CMK (cell line): ENCODE measurements around the gene HCAR2.
"Not testable (repeated sequence)": the region's sequence is repeated elsewhere in the genome, so short reads cannot be mapped to it uniquely, and the experiment has no call there.

Experiments used
- DNase-seq: peaks from one replicate; pipeline ENCODE4 v3.0.0-alpha.2; 2010; ENCODE audit warnings: low read depth

Gene HCAR2

DNA sequence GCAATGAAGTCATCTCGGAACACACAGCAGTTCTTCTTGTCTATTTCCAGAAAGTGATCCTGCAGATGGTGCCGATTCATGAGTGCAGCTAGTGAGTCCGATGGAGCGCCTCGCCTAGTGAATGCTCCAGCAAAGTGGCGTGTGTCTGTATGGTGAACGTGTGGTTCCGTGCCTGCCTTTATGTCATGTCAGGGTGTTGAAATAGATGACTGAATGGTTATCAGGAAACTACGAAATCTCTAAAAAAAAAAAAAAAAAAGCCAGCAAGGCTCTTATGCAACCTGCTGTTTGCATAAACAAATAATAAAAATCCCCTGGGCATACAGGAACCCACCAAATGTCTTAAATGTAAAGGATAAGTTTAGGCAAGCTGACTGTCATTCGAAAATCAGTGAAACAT is 13.5 kb upstream of the HCAR2 start, which contains the start of gene HCAR3:
HCAR3 (minus strand) TSS at position 154 of the 400 bp plus-strand sequence; CDS start at position 80, 74 bp downstream.
- DNase-seq = not testable (repeated sequence)

DNA sequence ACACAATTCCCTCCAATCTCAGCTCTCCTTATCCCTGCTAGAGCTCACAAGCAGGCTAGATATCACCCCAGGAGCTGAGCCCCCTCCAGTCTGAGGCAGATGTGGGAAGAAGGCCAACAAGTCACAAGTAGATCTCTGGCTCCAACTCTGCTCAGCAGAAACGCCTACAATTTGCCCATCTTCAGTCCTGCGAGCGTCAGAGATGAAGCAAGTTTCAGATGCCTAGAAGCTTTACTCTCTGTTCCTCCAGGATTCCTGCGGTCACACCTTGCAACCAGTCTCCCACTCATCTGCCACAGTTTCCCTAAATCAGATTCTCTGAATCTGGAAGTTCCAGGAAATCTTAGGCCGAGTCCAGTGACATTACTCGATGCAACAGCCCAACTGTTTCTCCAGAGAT is 12.1 kb upstream of the HCAR2 start:
- DNase-seq = not testable (repeated sequence)

DNA sequence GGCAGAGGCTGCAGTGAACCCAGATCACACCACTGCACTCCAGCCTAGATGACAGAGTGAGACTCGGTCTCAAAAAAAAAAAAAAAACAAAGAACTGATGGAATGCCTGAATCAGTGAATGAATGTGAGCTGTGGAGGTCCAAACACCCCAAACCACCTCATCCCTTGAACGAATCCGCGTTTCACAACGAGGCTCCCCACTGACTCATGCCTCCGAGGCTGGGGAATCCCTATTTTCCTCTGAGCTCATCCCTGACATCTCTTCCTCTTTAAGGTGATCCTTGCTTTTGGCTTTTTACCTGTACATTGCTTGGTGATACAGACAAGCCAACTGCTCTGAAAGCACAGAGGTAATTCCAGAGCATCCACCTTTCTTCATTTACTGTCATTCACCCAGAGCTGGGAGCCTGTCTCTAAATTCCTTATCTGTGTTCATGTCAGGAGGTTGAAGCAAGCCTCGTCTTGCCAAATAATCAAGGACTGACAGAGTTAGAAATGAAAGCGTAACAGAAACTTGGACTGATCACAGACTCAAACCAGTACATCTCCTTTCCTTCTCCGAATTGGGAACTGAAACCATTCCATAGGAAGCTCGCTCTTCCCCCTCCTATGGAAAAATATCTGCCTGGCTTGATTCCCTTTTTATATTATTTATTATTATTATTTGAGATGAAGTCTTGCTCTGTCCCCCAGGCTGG is 10.5 kb upstream of the HCAR2 start:
- not testable (repeated sequence) for DNase-seq

DNA sequence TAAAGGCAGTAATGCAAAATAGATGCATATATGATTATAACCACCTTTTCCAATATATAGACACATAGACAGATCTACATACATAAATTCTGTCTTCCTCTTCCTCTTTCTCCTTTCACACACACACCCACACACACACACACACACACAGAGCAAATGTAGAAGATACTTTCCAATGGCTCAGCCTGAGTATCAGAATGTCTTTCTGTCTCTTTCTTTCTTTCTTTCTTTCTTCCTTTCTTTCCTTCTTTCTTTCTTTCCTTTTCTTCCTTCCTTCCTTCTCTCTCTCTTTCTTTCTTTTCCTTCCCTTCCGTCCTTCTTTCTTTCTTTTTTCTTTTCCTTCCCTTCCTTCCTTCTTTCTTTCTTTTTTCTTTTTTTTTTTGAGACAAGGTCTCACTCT is 8.1 kb upstream of the HCAR2 start:
- not testable (repeated sequence) for DNase-seq

DNA sequence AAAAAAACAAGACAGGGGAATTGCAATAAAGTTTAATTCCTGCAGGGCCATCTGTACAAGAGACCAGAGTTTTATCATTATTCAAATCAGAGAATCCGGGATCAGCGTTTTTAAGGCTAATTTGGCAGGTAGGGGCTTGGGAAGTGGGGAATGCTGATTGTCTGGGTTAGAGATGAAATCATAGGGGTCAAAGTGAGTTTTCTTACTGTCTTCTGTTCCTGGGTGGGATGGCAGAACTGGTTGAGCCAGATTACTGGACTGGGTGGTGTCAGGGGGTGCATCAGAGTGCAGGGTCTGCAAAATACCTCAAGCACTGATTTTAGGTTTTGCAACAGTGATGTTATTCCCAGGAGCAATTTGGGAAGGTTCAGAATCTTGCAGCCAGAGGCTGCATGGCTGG is 7.2 kb upstream of the HCAR2 start:
- not testable (repeated sequence) for DNase-seq

DNA sequence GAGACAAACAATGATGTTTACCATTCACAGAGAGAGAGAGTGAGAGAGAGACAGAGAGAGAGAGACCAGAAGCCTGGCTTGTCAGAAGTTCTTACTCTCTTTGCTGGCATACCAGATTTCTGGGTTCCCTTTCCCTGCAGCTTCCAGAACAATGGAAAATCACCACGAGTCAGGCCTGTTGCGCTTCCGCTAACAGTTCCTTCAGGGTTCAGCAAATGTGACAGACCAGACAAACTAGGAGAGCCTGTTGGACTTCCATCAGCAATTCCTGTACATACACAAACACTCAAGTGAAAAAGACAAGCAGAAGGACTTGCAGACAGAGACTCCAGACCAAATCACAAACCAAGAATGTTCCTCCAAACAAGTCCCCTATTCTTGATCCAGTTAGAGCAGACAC is 6.1 kb upstream of the HCAR2 start:
- not testable (repeated sequence) for DNase-seq

DNA sequence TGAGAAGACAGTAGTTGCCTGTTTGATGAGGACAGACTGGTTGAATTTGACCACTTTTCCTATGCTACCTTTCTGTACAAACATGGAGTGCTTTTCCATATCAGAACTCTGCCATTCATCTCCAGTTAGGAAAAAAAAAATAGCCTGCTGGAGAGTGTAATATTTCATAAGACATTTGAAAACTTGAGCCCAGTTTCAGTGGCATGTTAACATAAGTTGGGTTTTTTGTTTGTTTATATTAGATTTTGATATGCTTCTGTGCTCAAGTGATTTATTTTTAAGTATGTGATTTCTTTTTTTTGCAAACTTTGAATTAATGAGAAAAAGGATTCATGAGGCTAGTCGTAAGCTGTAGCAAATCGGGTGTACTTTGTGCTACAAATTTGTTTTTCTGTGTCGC is 684 bp upstream of the HCAR2 start:
- not testable (repeated sequence) for DNase-seq

DNA sequence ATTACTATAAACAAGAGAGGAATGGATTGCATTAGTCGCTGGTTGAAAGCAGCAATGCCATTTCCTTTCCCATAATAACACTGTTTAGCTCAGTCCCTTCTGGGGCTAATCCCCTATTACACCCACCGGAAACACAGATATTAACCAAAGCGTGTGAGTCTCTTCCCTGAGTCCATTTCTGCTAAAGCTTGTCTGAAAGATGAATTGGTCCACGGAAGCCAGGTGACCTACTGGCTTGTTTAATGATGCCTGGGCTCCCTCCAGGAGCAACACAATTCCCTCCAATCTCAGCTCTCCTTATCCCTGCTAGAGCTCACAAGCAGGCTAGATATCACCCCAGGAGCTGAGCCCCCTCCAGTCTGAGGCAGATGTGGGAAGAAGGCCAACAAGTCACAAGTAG is 1.7 kb downstream of the HCAR2 start:
- DNase-seq = not testable (repeated sequence)

DNA sequence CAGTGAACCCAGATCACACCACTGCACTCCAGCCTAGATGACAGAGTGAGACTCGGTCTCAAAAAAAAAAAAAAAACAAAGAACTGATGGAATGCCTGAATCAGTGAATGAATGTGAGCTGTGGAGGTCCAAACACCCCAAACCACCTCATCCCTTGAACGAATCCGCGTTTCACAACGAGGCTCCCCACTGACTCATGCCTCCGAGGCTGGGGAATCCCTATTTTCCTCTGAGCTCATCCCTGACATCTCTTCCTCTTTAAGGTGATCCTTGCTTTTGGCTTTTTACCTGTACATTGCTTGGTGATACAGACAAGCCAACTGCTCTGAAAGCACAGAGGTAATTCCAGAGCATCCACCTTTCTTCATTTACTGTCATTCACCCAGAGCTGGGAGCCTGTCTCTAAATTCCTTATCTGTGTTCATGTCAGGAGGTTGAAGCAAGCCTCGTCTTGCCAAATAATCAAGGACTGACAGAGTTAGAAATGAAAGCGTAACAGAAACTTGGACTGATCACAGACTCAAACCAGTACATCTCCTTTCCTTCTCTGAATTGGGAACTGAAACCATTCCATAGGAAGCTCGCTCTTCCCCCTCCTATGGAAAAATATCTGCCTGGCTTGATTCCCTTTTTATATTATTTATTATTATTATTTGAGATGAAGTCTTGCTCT is 3.0 kb downstream of the HCAR2 start:
- DNase-seq = not testable (repeated sequence)

DNA sequence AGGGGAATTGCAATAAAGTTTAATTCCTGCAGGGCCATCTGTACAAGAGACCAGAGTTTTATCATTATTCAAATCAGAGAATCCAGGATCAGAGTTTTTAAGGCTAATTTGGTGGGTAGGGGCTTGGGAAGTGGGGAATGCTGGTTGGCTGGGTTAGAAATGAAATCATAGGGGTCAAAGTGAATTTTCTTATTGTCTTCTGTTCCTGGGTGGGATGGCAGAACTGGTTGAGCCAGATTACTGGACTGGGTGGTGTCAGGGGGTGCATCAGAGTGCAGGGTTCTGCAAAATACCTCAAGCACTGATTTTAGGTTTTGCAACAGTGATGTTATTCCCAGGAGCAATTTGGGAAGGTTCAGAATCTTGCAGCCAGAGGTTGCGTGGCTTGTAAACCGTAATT is 6.2 kb downstream of the HCAR2 start:
- DNase-seq = not testable (repeated sequence)

DNA sequence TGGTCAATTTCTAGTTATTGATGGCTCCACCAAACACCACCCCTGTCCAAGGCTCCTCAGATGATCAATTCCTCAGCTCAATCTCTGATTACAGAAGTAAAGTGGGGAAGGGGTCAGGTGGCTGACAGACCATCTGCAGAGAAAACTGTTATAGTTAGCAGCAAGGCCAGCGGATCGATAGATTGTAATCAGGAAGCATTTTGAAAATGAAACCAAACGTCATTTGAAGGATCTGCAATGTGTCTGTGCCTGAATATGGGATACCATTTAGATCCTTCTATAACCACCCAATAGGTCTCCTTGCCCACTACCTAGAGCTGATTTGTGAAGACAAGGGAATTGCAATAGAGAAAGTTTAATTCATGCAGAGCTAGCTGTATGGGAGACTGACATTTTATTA is 11.6 kb downstream of the HCAR2 start:
- DNase-seq = no peak

DNA sequence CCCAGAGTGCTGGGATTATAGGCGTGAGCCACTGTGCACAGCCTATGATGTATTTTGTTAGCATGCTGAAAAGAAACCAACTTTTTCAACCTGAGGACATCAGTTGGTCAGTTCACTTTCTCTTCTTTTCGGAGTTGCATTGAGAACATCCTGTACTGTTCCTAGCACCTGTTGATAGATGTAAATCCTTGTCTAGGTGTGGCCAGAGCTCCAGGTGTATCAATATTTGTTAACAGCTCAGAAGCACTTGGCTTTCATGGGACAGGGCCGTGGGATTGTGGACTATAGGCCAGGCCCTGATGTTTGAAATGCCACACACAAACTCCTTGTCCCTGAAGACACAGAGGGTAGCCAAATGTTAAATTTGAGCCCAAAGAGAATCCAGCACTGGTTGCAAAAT is 14.9 kb downstream of the HCAR2 start:
- DNase-seq = no peak

DNA sequence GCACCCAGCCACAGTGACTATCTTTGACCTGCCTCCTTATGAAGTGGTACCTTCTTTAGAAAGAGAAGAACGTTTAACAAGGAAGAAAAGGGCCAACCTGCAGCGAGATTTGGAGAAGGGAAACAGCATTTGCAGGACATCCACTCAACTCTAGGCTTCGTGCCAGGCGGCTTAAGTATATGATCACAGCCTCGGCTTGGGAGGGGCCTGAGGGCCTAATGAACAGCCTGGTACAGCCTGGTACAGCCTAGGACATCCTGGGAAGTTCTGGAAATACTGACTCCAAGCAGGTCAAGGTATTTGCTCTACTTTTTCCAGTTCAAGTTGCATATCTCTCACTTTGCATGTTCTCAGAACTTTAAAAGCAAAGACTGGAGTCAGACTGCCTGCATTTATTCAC is 16.1 kb downstream of the HCAR2 start:
- DNase-seq = no peak

DNA sequence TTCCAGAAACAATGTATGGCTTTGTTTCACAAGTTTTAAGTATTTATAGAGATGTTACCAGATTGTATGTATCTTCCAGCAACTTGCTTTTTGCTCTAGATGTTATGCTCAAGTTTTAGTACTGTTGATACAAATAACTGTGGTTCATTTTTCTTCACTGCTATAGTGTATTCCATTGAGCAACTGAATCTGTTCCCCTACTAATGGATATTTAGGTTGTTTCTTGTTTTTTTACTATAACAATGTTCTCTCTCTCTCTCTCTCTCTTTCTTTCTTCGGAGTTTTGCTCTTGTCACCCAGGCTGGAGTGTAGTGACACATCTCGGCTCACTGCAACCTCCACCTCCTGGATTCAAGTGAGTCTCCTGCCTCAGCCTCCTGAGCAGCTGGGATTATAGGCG is 16.6 kb downstream of the HCAR2 start:
- DNase-seq = no peak

DNA sequence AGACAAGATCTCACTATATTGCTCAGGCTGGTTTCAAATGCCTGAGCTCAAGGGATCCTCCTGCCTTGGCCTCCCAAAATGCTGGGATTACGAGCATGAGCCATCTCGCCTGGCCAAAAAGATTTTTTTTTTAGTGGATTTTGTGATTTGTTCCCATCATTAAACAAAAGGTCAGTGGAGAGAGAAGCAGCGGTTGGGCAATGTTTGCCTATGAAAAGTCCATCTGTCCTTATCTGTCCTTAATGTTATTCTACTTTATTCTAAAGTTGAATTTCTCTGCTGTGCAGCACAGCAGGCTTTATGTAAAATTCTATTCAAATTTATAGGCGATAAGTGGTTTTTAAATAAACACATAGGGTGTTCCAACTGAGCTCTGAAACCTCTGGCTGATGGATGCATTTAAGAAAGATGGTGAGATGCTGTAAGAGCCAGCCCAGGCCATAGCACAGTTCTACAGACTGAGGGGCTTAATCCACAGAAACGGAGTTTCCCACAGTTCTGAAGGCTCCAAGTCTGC is 18.8 kb downstream of the HCAR2 start:
- no peak for DNase-seq

DNA sequence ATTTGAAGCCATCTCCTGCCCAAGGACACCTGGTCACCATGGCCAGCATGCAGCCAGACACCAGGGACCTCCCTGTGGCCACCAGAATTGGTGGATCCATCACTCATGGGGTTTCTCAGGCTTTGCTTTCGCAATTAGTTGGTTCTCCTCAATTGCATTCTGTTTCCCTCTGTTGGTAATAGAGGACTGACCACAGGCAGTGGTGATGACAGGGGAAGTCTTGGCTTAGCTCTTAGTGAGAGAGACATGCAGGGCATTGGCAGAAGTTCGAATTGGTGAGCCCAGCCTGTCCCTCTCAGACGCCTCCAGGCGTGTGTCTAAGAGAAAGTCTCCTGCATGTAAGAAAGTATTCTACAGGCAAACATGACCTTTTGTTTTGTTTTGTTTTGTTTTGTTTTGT is 21.3 kb downstream of the HCAR2 start:
- no peak for DNase-seq

DNA sequence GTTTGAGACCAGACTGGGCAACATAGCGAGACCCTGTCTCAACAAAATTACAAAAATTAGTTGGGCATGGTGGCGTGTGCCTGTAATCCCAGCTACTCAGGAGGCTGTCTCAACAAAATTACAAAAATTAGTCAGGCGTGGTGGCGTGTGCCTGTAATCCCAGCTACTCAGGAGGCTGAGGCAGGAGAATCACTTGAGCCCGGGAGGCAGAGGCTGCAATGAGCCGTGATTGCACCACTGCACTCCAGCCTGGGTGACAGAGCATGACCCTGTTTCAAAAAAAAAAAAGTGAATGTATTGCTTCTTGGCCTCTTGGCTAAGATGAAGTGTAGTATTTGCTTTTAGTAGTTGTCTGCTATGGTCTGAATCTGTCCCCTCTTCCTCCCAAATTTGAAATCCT is 22.2 kb downstream of the HCAR2 start:
- not testable (repeated sequence) for DNase-seq

DNA sequence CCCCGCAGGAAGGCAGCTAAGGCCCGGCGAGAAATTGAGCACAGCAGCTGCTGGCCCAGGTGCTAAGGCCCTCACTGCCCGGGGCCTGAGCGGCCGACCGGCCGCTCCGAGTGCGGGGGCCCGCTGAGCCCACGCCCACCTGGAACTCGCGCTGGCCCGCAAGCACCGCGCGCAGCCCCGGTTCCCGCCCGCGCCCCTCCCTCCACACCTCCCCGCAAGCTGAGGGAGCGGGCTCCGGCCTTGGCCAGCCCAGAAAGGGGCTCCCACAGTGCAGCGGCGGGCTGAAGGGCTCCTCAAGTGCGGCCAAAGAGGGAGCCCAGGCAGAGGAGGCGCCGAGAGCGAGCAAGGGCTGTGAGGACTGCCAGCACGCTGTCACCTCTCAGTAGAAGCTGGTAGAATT is 26.4 kb downstream of the HCAR2 start:
- not testable (repeated sequence) for DNase-seq

DNA sequence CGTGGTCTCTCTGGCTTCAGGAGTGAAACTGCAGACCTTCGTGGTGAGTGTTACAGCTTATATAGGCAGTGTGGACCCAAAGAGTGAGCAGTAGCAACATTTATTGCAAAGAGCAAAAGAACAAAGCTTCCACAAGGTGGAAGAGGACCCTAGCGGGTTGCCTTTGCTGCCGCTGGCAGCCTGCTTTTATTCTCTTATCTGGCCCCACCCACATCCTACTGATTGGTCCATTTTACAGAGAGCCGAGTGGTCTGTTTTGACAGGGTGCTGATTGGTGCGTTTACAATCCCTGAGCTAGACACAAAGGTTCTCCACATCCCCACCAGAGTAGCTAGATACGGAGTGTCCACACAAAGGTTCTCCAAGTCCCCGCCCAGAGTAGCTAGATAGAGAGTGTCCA is 27.1 kb downstream of the HCAR2 start:
- not testable (repeated sequence) for DNase-seq

DNA sequence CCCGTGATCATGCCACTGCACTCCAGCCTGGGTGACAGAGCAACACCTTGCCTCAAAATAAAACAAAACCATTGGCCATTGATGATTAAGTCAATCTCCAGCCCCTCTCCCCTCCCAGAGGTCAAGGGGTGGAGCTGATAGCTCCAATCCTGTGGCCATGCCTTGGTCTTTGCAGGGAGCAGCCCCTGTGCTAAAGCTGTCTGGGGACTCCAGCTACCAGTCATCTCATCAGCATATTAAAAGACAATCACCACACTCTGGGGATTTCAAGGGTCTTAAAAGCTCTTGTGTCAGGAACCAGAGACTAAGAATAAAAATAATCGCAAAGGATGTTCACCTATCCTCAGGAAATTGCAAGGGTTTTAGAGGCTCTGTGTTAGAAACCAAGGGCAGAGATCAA is 30.6 kb downstream of the HCAR2 start:
- DNase-seq = no peak

DNA sequence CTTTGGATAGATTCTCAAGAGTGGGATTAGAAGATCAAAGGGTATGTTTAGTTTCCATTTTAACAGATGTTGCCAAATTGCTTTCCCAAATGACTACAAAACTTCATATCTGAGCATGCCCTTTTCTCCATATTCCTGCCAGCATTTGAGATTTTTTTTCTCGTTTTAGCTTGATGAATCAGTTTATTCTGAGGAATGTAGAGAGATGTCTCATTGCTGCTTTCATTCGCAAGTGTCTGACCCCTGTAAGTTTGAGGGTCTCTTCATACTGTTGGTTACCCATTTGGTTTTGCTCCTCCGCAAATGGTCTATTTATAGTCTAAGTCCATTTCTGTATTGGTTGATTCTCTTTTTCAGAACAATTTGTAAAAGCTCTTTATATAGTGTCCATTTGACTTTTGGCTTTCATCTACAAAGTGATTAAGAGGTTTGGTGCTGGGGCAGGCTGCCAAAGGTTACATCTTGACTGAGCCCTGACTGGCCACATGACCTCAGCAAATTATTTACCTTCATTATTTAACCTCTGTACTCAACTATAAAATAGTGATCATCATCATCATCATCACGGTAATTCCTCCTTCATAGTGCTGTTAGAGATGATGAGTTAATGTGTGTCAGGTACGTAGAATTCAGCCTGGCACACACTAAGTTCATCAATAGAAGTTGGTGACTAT is 33.6 kb downstream of the HCAR2 start:
- no peak for DNase-seq

DNA sequence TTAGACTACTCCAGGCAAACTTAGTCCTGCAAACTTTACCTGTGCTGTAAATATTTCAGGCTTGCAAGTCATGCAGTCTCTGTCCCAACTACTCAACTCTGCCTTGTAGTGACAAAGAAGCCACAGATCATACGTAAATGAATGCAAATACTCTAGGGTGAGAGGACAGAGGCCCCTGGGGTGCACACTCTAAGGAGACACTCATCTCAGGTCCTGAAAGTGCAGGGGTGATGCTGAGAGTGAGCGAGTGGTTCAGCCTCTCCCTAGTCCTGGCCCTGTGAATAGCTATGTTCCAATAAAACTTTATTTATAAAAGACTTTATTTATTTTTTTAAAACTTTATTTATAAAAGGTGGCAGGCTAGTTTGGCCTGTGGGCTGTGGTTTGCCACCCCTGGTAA is 34.9 kb downstream of the HCAR2 start:
- DNase-seq = no peak

DNA sequence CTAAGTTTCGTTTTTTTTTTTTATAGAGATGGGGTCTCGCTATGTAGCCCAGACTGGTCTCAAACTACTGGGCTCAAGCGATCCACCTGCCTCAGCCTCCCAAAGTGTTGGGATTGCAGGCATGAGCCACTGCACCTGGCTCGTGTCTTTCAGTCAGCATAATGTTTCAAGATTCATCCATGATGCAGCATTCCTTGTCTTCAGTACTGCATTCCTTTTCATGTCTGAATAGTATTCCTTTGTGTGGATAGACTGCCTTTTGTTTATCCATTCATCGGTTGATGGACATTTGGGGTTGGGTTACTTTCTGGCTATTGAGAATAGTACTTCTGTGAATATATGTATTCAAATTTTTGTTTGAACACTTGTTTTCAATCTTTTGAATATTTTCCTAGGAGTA is 37.4 kb downstream of the HCAR2 start:
- no peak for DNase-seq
